A549 (cell line): ENCODE results near the gene ANKRD16. TPM values are rescaled to one million over a fixed set of nuclear protein-coding genes. Genes with fewer than 3 reads are reported as not detected.
"Not testable (repeated sequence)": the region's sequence is repeated elsewhere in the genome, so short reads cannot be mapped to it uniquely, and the experiment has no call there.

ENCODE experiments used
- ATAC-seq, 2 experiments: fragments of 200-7000 bp in 1 of 2; fragments of >200 bp in 1 of 2; cut with Nextera tagmentation in 1 of 2; cut with Tn5 transposase in 1 of 2; 3 replicates each; pipeline versions ENCODE4 v1.8.0 to v1.9.1; 2018 to 2020; ENCODE audit warnings: mild to moderate bottlenecking in 1 of 2, moderate library complexity in 1 of 2
- CTCF ChIA-PET: fragments of 300-600 bp; sonication (Branson Sonifier 250); formaldehyde crosslinking; extraction: SDS; loops from one replicate; lab custom pipeline; 2021; ENCODE audit warnings: antibody characterized with exemption, inconsistent platforms; lab: Yijun Ruan, JAX
- POLR2A ChIA-PET: fragments of 350-600 bp; formaldehyde crosslinking; extraction: SDS; loops from one replicate; lab custom pipeline; 2021; ENCODE audit warnings: antibody characterized with exemption, inconsistent platforms; lab: Yijun Ruan, JAX
- DNase-seq, 2 experiments: peaks; one replicate each; pipeline versions ENCODE4 v3.0.0 to v3.0.0-alpha.2; 2011 to 2016; ENCODE audit warnings: low read depth in 1 of 2, low spot score in 1 of 2
- FAIRE-seq: peaks from 2 replicates; lab custom pipeline; 2011; peaks lifted over from hg19 to GRCh38; lab: Jason Lieb, UNC
- H3K27ac ChIP-seq, 2 experiments: fragments of >200 bp; sonication (Bioruptor Twin); formaldehyde crosslinking; 3 replicates each; pipeline ENCODE4 v1.5.1; 2016 to 2017
- H3K4me1 ChIP-seq: fragments of >200 bp; sonication (Bioruptor Twin); formaldehyde crosslinking; 3 replicates; pipeline ENCODE4 v1.6.1; 2016
- H3K4me2 ChIP-seq: fragments of >200 bp; sonication (Bioruptor Twin); formaldehyde crosslinking; 3 replicates; pipeline ENCODE4 v1.6.1; 2016
- H3K4me3 ChIP-seq: fragments of >200 bp; sonication (Bioruptor Twin); formaldehyde crosslinking; 3 replicates; pipeline ENCODE4 v1.5.1; 2016
- H3K9me3 ChIP-seq: fragments of >200 bp; sonication (Bioruptor Twin); formaldehyde crosslinking; 3 replicates; pipeline ENCODE4 v1.6.1; 2016
- CEBPB ChIP-seq, 2 experiments: fragments of >200 bp in 1 of 2; sonication (Bioruptor Twin) in 1 of 2; formaldehyde crosslinking in 1 of 2; IDR thresholded peaks; 2 replicates each; pipeline ENCODE4 v1.6.1; 2012 to 2016
- CHD2 ChIP-seq: fragments of 150-350 bp; IDR thresholded peaks from 2 replicates; pipeline ENCODE4 v1.6.1; 2014; ENCODE audit warnings: low read length; ENCODE audit not compliant: partially characterized antibody
- EHMT2 ChIP-seq: fragments of 200-600 bp; sonication (generic); IDR thresholded peaks from 2 replicates; pipeline ENCODE4 v1.6.1; 2016; ENCODE audit warnings: antibody characterized with exemption, low read depth, mild to moderate bottlenecking, moderate library complexity
- EP300 ChIP-seq, 2 experiments: fragments of >200 bp; sonication (Bioruptor Twin); formaldehyde crosslinking; IDR thresholded peaks; 2 replicates in 1 of 2; 3 replicates in 1 of 2; pipeline ENCODE4 v1.6.1; 2016 to 2017
- ESRRA ChIP-seq: fragments of 150-350 bp; IDR thresholded peaks from 2 replicates; pipeline ENCODE4 v1.6.1; 2014; ENCODE audit warnings: mild to moderate bottlenecking, low read length, borderline replicate concordance
- FOSB ChIP-seq: fragments of 250-450 bp; sonication (Bioruptor Pico); IDR thresholded peaks from 2 replicates; pipeline ENCODE4 v1.5.0; 2020; ENCODE audit warnings: mild to moderate bottlenecking, moderate library complexity
- HDAC2 ChIP-seq: fragments of 200-600 bp; sonication (generic); IDR thresholded peaks from 2 replicates; pipeline ENCODE4 v1.6.1; 2016
- HOXB13 ChIP-seq: fragments of 250-450 bp; sonication (Bioruptor Pico); IDR thresholded peaks from 2 replicates; pipeline ENCODE4 v1.5.0; 2020; ENCODE audit warnings: low read depth, mild to moderate bottlenecking, moderate library complexity
- JUN ChIP-seq, 2 experiments: fragments of >200 bp; sonication (Bioruptor Twin); formaldehyde crosslinking; IDR thresholded peaks; 2 replicates in 1 of 2; 3 replicates in 1 of 2; pipeline ENCODE4 v1.6.1; 2016 to 2017
- JUNB ChIP-seq: fragments of >200 bp; sonication (Bioruptor Twin); formaldehyde crosslinking; IDR thresholded peaks from 2 replicates; pipeline ENCODE4 v1.6.1; 2016
- KDM5A ChIP-seq: fragments of 200-600 bp; sonication (generic); IDR thresholded peaks from 2 replicates; pipeline ENCODE4 v1.6.1; 2016; ENCODE audit warnings: antibody characterized with exemption, mild to moderate bottlenecking
- MAFK ChIP-seq: fragments of 450-650 bp; IDR thresholded peaks from 2 replicates; pipeline ENCODE4 v1.6.1; 2014; ENCODE audit not compliant: partially characterized antibody
- MAX ChIP-seq: IDR thresholded peaks from 2 replicates; pipeline ENCODE4 v1.6.1; 2012
- MYC ChIP-seq: IDR thresholded peaks from 2 replicates; pipeline ENCODE4 v1.6.1; 2012; ENCODE audit warnings: mild to moderate bottlenecking, inconsistent platforms, low read length, improper control_type of control experiment, borderline replicate concordance
- NPAS2 ChIP-seq: fragments of 250-450 bp; sonication (Bioruptor Pico); IDR thresholded peaks from 2 replicates; pipeline ENCODE4 v1.8.0; 2022; ENCODE audit warnings: mild to moderate bottlenecking, moderate library complexity, borderline replicate concordance
- POLR2AphosphoS2 ChIP-seq: conservative IDR thresholded peaks from 2 replicates; pipeline ENCODE4 v1.6.1; 2012; ENCODE audit warnings: low read length, improper control_type of control experiment, inconsistent platforms
- RARB ChIP-seq: fragments of 250-450 bp; sonication (Bioruptor Pico); IDR thresholded peaks from 2 replicates; pipeline ENCODE4 v1.8.0; 2021; ENCODE audit warnings: mild to moderate bottlenecking, moderate library complexity
- RNF2 ChIP-seq: fragments of 200-600 bp; sonication (generic); IDR thresholded peaks from 2 replicates; pipeline ENCODE4 v1.6.1; 2016; ENCODE audit warnings: low read depth, mild to moderate bottlenecking, antibody characterized with exemption, moderate library complexity, borderline replicate concordance
- SMC3 ChIP-seq: fragments of >200 bp; sonication (Bioruptor Twin); formaldehyde crosslinking; IDR thresholded peaks from 3 replicates; pipeline ENCODE4 v1.6.1; 2018; ENCODE audit warnings: inconsistent platforms
- TFCP2L1 ChIP-seq: fragments of 250-450 bp; sonication (Bioruptor Pico); IDR thresholded peaks from 2 replicates; pipeline ENCODE4 v1.5.0; 2021; ENCODE audit warnings: mild to moderate bottlenecking
- ZC3H11A ChIP-seq: fragments of 450-650 bp; IDR thresholded peaks from 2 replicates; pipeline ENCODE4 v1.6.1; 2014; ENCODE audit warnings: antibody characterized with exemption, mild to moderate bottlenecking
- ZFP36 ChIP-seq: fragments of 450-650 bp; IDR thresholded peaks from 2 replicates; pipeline ENCODE4 v1.6.1; 2014; ENCODE audit warnings: borderline replicate concordance; ENCODE audit not compliant: partially characterized antibody
- WGBS: methylation state at CpG from one replicate; pipeline ENCODE4 v1.1.6; 2017; ENCODE audit errors: missing lambda C conversion rate; 5-methylcytosine and 5-hydroxymethylcytosine counted together
- polyA plus RNA-seq, 4 experiments: library from polyadenylated mRNA; depleted of rRNA in 3 of 4; stranded (reverse); fragments of >200 nt; fragmentation: RNase III in 1 of 4; extraction: RNeasy Plus Mini Kit Qiagen cat#74134 plus additional on column Dnase treatment in 1 of 4; gene quantifications; 2 replicates in 3 of 4; 3 replicates in 1 of 4; pipeline ENCODE4 v1.2.3, GENCODE V29; 2011 to 2017

Gene ANKRD16
- polyA plus RNA-seq, 2 of the 4 experiments (the other 2 are of a cell fraction): 7.3 to 8.9 TPM

- Histone ChIP-seq H3K4me3 (no peak overlapping the region), H3K4me2 (no peak overlapping the region), H3K4me1 (peaks cover 15% of the 10 kb centered on the region), H3K9me3 (no peaks in the 10 kb centered on the region), H3K27ac (no peak overlapping the region)
- ChIA-PET POLR2A (no interaction called here), CTCF (interaction anchor here (1.4 to 1.7 kb wide), 2 partner anchors 12 to 16 kb away, joined by 4 to 8 read pairs; no protein-coding TSS in a partner anchor)
- no peak for DNase-seq
- ATAC-seq: no peak
- no peak for FAIRE-seq
- no peak for TF ChIP-seq MAFK
- TF ChIP-seq HDAC2: no peak
- TF ChIP-seq RNF2: no peak
- no peak for TF ChIP-seq EP300 (IDR thresholded peaks at IDR 0.05)
- no peak for TF ChIP-seq CEBPB (IDR thresholded peaks at IDR 0.05)
- TF ChIP-seq TFCP2L1 (CRISPR knock-in tag): no peak
- no peak for TF ChIP-seq ESRRA
- no peak for TF ChIP-seq KDM5A
- no peak for TF ChIP-seq MAX
- no peak for TF ChIP-seq HOXB13 (CRISPR knock-in tag)
- TF ChIP-seq ZFP36: no peak
- no peak for TF ChIP-seq NPAS2
- TF ChIP-seq ZC3H11A: no peak
- 90% methylated on average over 5 of the region's 5 CpGs for WGBS
Measured at GRCh38 chr10:5885619-5886018, 4.1 kb downstream of the ANKRD16 start.

- POLR2A ChIA-PET: no interaction called here
Measured at GRCh38 chr10:5882961-5883360, 6.7 kb downstream of the ANKRD16 start.

GRCh38 chr10:5877041-5877440 lies 12.7 kb downstream of the ANKRD16 start:
- H3K4me3 ChIP-seq, H3K4me2 ChIP-seq, H3K9me3 ChIP-seq, H3K4me1 ChIP-seq, DNase-seq, H3K27ac ChIP-seq, FAIRE-seq, ATAC-seq: not testable (repeated sequence)
- ChIA-PET POLR2A (interaction anchor here (1.3 kb wide), 1 partner anchor 13 kb away, joined by 5 read pairs; the partner anchor contains the start of genes ANKRD16 and FBH1), CTCF (interaction anchor here (0.6 to 0.7 kb wide), 2 partner anchors 12 to 381 kb away, joined by 3 read pairs; no protein-coding TSS in a partner anchor)
- 92% methylated on average over 7 of the region's 7 CpGs for WGBS

More at GRCh38 chr10:5882961-5883360, 6.7 kb downstream of the ANKRD16 start:
- Histone ChIP-seq H3K4me3 (no peak overlapping the region), H3K4me1 (peaks cover 9% of the 10 kb centered on the region; the same call in 2 of the 3 replicates), H3K9me3 (no peaks in the 10 kb centered on the region), H3K27ac (no peak overlapping the region), H3K4me2 (no peak overlapping the region)
- no peak for ATAC-seq
- DNase-seq: no peak
- TF ChIP-seq CEBPB (IDR thresholded peaks at IDR 0.05) (no peak), MAX (no peak), JUN (IDR thresholded peaks at IDR 0.05) (no peak), RARB (CRISPR knock-in tag) (no peak)
- FAIRE-seq: no peak
- CTCF ChIA-PET: interaction anchor here (1.0 to 2.9 kb wide), 2 partner anchors 9 to 12 kb away, joined by 8 to 12 read pairs; no protein-coding TSS in a partner anchor
- 84% methylated on average over 7 of the region's 8 CpGs for WGBS

- DNase-seq: no peak
Measured at GRCh38 chr10:5876181-5876768, 13.4 kb downstream of the ANKRD16 start.

More at GRCh38 chr10:5876181-5876768, 13.4 kb downstream of the ANKRD16 start:
- ChIA-PET POLR2A (no interaction called here), CTCF (no interaction called here)
- FAIRE-seq: no peak
- Histone ChIP-seq H3K9me3 (no peaks in the 10 kb centered on the region), H3K4me1 (no peaks in the 10 kb centered on the region), H3K4me2 (no peak overlapping the region), H3K27ac (no peak overlapping the region), H3K4me3 (no peak overlapping the region)
- no peak for TF ChIP-seq HOXB13 (CRISPR knock-in tag)
- TF ChIP-seq CEBPB (IDR thresholded peaks at IDR 0.05): no peak
- no peak for TF ChIP-seq ZFP36
- TF ChIP-seq MAFK: no peak
- no peak for TF ChIP-seq EHMT2
- no peak for TF ChIP-seq NPAS2
- no peak for TF ChIP-seq FOSB (CRISPR knock-in tag)
- no peak for TF ChIP-seq MYC
- no peak for TF ChIP-seq CHD2
- TF ChIP-seq SMC3: no peak
- TF ChIP-seq JUNB: no peak
- TF ChIP-seq POLR2AphosphoS2: no peak
- no peak for ATAC-seq
- WGBS: 85% methylated on average over 14 of the region's 14 CpGs
